Progenitor cell of endocrine pancreas (in vitro differentiated cells): ENCODE measurements around the gene FGFR2. TPM values are rescaled to one million over a fixed set of nuclear protein-coding genes. Genes with fewer than 3 reads are reported as not detected.

Experiments
- DNase-seq: peaks from one replicate; pipeline ENCODE4 v3.0.0; 2021; ENCODE audit warnings: low spot score; ENCODE audit not compliant: unreplicated experiment
- H3K27ac Mint-ChIP-seq: 2 replicates; pipeline ENCODE4 v1.8.0; 2021; ENCODE audit warnings: mild to moderate bottlenecking, moderate library complexity, mixed read lengths
- H3K27me3 Mint-ChIP-seq: 2 replicates; pipeline ENCODE4 v1.8.0; 2021; ENCODE audit warnings: mixed read lengths
- H3K36me3 Mint-ChIP-seq: 2 replicates; pipeline ENCODE4 v1.8.0; 2022; ENCODE audit warnings: mixed read lengths; ENCODE audit not compliant: insufficient read depth
- H3K4me1 Mint-ChIP-seq: 2 replicates; pipeline ENCODE4 v1.8.0; 2021; ENCODE audit warnings: low read depth, mixed read lengths
- H3K4me3 Mint-ChIP-seq: 2 replicates; pipeline ENCODE4 v1.8.0; 2021; ENCODE audit warnings: low read depth, mild to moderate bottlenecking, moderate library complexity, mixed read lengths
- H3K9me3 Mint-ChIP-seq: 2 replicates; pipeline ENCODE4 v1.8.0; 2021; ENCODE audit warnings: low read depth, mixed read lengths
- total RNA-seq: library from RNA; stranded (reverse); gene quantifications from 2 replicates; pipeline ENCODE4 v1.2.1, GENCODE V29; 2021
- TF ChIP-seq, protein P1 (sequence below): fragments of 200-600 bp; sonication (generic); IDR thresholded peaks from one replicate; pipeline ENCODE4 v1.5.0; 2021; ENCODE audit warnings: antibody characterized with exemption, mild to moderate bottlenecking; ENCODE audit not compliant: unreplicated experiment

FGFR2 gene
- total RNA-seq, 1 donor from 2014 or later, result 146 TPM

GRCh38 chr10:121497513-121498470 is 100.5 kb downstream of the FGFR2 start:
- TF ChIP-seq, protein P1, sequence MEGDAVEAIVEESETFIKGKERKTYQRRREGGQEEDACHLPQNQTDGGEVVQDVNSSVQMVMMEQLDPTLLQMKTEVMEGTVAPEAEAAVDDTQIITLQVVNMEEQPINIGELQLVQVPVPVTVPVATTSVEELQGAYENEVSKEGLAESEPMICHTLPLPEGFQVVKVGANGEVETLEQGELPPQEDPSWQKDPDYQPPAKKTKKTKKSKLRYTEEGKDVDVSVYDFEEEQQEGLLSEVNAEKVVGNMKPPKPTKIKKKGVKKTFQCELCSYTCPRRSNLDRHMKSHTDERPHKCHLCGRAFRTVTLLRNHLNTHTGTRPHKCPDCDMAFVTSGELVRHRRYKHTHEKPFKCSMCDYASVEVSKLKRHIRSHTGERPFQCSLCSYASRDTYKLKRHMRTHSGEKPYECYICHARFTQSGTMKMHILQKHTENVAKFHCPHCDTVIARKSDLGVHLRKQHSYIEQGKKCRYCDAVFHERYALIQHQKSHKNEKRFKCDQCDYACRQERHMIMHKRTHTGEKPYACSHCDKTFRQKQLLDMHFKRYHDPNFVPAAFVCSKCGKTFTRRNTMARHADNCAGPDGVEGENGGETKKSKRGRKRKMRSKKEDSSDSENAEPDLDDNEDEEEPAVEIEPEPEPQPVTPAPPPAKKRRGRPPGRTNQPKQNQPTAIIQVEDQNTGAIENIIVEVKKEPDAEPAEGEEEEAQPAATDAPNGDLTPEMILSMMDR, result no peak
- DNase-seq, result no peak
- H3K36me3 Mint-ChIP-seq, result peaks cover 58% of the 10 kb centered on the region

GRCh38 chr10:121495719-121496118 is 102.5 kb downstream of the FGFR2 start:
- TF ChIP-seq, protein P1, result no peak
- Mint-ChIP-seq H3K4me3 (no peak overlapping the region), H3K9me3 (no peaks in the 10 kb centered on the region), H3K27me3 (no peaks in the 10 kb centered on the region), H3K36me3 (peaks cover 67% of the 10 kb centered on the region), H3K27ac (peak overlapping the region; percentile 50), H3K4me1 (peaks cover 45% of the 10 kb centered on the region)
- no peak for DNase-seq

More at GRCh38 chr10:121497513-121498470, 100.5 kb downstream of the FGFR2 start:
- no peaks in the 10 kb centered on the region for H3K27me3 Mint-ChIP-seq
- H3K27ac Mint-ChIP-seq, result no peak overlapping the region
- no peaks in the 10 kb centered on the region for H3K9me3 Mint-ChIP-seq
- peaks cover 60% of the 10 kb centered on the region for H3K4me1 Mint-ChIP-seq
- no peak overlapping the region for H3K4me3 Mint-ChIP-seq

DNA sequence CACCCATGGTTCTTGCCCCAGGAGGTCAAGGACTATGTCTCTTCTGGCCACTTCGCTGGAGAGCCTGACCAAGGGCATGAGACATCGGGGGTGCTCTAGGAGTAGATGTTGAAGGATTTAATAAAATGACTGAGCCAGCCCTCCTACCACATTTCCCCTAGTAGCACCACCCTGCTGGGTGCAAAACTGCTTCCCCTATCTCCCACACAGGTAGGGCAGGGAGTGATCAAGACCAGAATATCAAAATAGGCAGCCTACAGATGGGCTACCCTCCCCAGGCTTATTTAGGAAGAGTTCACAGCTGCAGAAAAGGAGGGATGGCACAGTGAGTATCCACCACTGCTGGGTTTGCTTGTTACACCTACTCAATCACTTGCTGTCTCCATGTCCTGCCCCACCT is 103.9 kb downstream of the FGFR2 start:
- Mint-ChIP-seq H3K4me1 (peaks cover 32% of the 10 kb centered on the region), H3K27me3 (no peaks in the 10 kb centered on the region), H3K4me3 (no peak overlapping the region), H3K27ac (peak overlapping the region; percentile 76), H3K36me3 (peaks cover 71% of the 10 kb centered on the region), H3K9me3 (no peaks in the 10 kb centered on the region)
- TF ChIP-seq, protein P1, result no peak
- no peak for DNase-seq

DNA sequence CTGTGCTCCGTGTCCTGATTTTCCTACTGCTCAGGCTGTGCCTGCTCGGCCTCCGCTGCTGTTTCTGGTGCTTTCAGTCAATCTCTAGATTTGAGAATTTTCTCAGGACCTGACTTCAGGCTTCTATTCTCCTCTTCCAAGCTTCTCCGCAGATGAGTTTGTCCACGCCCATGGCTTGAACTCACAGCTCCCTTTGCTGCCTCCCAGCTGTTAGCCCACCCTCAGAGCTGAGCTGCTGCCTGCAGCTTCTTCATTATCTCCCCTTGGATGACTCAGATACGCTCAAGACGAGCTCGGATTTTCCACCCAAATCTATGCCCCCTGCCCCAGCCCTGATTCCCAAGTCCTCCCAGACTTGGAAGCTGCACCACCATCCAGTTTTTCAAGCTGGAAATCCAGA is 104.7 kb downstream of the FGFR2 start:
- DNase-seq, result no peak
- TF ChIP-seq, protein P1, result no peak
- Mint-ChIP-seq H3K4me1 (peaks cover 28% of the 10 kb centered on the region), H3K27ac (peak overlapping the region; percentile 76), H3K27me3 (no peaks in the 10 kb centered on the region), H3K9me3 (no peaks in the 10 kb centered on the region), H3K36me3 (peaks cover 68% of the 10 kb centered on the region), H3K4me3 (no peak overlapping the region)

GRCh38 chr10:121490871-121491519 is 107.2 kb downstream of the FGFR2 start:
- no peaks in the 10 kb centered on the region for H3K9me3 Mint-ChIP-seq
- H3K36me3 Mint-ChIP-seq, result peaks cover 63% of the 10 kb centered on the region
- peak overlapping the region; percentile 20 for H3K27ac Mint-ChIP-seq

More at GRCh38 chr10:121490871-121491519, 107.2 kb downstream of the FGFR2 start:
- TF ChIP-seq, protein P1, result no peak
- Mint-ChIP-seq H3K27me3 (no peaks in the 10 kb centered on the region), H3K4me1 (peaks cover 16% of the 10 kb centered on the region), H3K4me3 (no peak overlapping the region)
- no peak for DNase-seq
